Activated CD4-positive, alpha-beta memory T cell treated with anti-CD3 and anti-CD28 coated beads, Interleukin-2, amount 10 ng/mL, durations not matched to agents 7 days and 5 days (primary cell): ENCODE data around the gene RMND5B. TPM values are rescaled to one million over a fixed set of nuclear protein-coding genes. Genes with fewer than 3 reads are reported as not detected.
A peak's percentile ranks its signal among the peaks of the same experiment; 100 is the strongest.

Experiments used
- CTCF ChIA-PET: fragments of 350-600 bp; sonication (Branson Sonifier 250); formaldehyde crosslinking; loops from one replicate; lab custom pipeline; 2021; ENCODE audit warnings: antibody characterized with exemption, inconsistent platforms; lab: Charles Lee
- POLR2A ChIA-PET: fragments of 350-600 bp; sonication (Branson Sonifier 250); formaldehyde crosslinking; loops from one replicate; lab custom pipeline; 2021; ENCODE audit warnings: antibody characterized with exemption; lab: Charles Lee
- DNase-seq: peaks from one replicate; pipeline ENCODE4 v3.0.0-alpha.2; 2020
- H3K27ac Mint-ChIP-seq: one replicate; pipeline ENCODE4 v1.8.0; 2021; ENCODE audit warnings: mild to moderate bottlenecking, mixed read lengths
- H3K27me3 Mint-ChIP-seq: one replicate; pipeline ENCODE4 v1.8.0; 2021; ENCODE audit warnings: mixed read lengths
- H3K36me3 Mint-ChIP-seq: one replicate; pipeline ENCODE4 v1.8.0; 2021; ENCODE audit warnings: low read depth, mixed read lengths
- H3K4me1 Mint-ChIP-seq: one replicate; pipeline ENCODE4 v1.8.0; 2021; ENCODE audit warnings: mixed read lengths
- H3K4me3 Mint-ChIP-seq: one replicate; pipeline ENCODE4 v1.8.0; 2021; ENCODE audit warnings: mild to moderate bottlenecking, mixed read lengths
- H3K9me3 Mint-ChIP-seq: one replicate; pipeline ENCODE4 v1.8.0; 2021; ENCODE audit warnings: mixed read lengths
- total RNA-seq, 2 experiments: library from RNA; stranded (reverse); gene quantifications; one replicate each; pipeline ENCODE4 v1.2.3, GENCODE V29; 2021

Gene RMND5B
- total RNA-seq, 2 experiments from 2014 or later: 17.0 to 19.3 TPM

DNA sequence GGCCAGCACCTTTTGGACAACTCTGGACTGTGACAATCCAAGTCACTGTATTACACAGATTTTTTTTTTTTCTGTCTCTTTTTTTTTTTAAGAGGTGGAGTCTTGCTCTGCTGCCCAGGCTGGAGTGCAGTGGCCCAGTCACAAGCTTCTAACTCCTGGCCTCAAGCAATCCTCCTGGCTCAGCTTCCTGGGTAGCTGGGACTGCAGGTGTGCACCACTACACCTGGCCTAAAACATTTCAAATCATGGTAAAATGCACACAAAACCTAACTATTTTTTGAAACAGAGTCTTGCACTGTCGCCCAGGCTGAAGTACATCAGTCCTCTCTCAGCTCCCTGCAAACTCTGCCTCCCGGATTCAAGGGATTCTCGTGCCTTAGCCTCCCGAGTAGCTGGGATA, 24.7 kb upstream of the RMND5B start:
- Mint-ChIP-seq H3K9me3 (no peaks in the 10 kb centered on the region), H3K27me3 (peaks cover 17% of the 10 kb centered on the region), H3K36me3 (no peaks in the 10 kb centered on the region), H3K27ac (no peak overlapping the region), H3K4me1 (peaks cover 8% of the 10 kb centered on the region), H3K4me3 (no peak overlapping the region)
- CTCF ChIA-PET: interaction anchor here (0.6 to 2.7 kb wide), 5 partner anchors 14 to 1686 kb away, joined by 3 to 11 read pairs (median 3); no protein-coding TSS in a partner anchor
- DNase-seq: no peak
- POLR2A ChIA-PET: no interaction called here

- CTCF ChIA-PET: interaction anchor here (2.7 kb wide), 1 partner anchor 14 kb away, joined by 11 read pairs; no protein-coding TSS in a partner anchor
- Mint-ChIP-seq H3K4me1 (peaks cover 8% of the 10 kb centered on the region), H3K27me3 (peaks cover 17% of the 10 kb centered on the region), H3K4me3 (no peak overlapping the region), H3K9me3 (no peaks in the 10 kb centered on the region), H3K27ac (no peak overlapping the region), H3K36me3 (no peaks in the 10 kb centered on the region)
- POLR2A ChIA-PET: no interaction called here
- DNase-seq: no peak
These were observed 24.1 kb upstream of the RMND5B start for GRCh38 chr5:178106556-178107239.

- POLR2A ChIA-PET: no interaction called here
These were observed 23.0 kb upstream of the RMND5B start for GRCh38 chr5:178107756-178108310.

GRCh38 chr5:178108446-178108845, 22.4 kb upstream of the RMND5B start:
- peaks cover 14% of the 10 kb centered on the region for H3K4me1 Mint-ChIP-seq
- POLR2A ChIA-PET: no interaction called here
- H3K9me3 Mint-ChIP-seq: no peaks in the 10 kb centered on the region

More at GRCh38 chr5:178107756-178108310, 23.0 kb upstream of the RMND5B start:
- DNase-seq: no peak
- Mint-ChIP-seq H3K36me3 (no peaks in the 10 kb centered on the region), H3K4me1 (peaks cover 11% of the 10 kb centered on the region), H3K27ac (no peak overlapping the region), H3K27me3 (peaks cover 28% of the 10 kb centered on the region), H3K4me3 (no peak overlapping the region), H3K9me3 (no peaks in the 10 kb centered on the region)
- CTCF ChIA-PET: interaction anchor here (0.9 to 2.7 kb wide), 2 partner anchors 13 to 31 kb away, joined by 3 to 11 read pairs; no protein-coding TSS in a partner anchor

GRCh38 chr5:178108966-178109365, 21.8 kb upstream of the RMND5B start:
- H3K9me3 Mint-ChIP-seq: no peaks in the 10 kb centered on the region
- H3K36me3 Mint-ChIP-seq: no peaks in the 10 kb centered on the region
- no peak for DNase-seq
- ChIA-PET POLR2A (no interaction called here), CTCF (interaction anchor here (2.1 to 2.7 kb wide), 2 partner anchors 12 kb away, joined by 11 read pairs; no protein-coding TSS in a partner anchor)
- H3K4me3 Mint-ChIP-seq: no peak overlapping the region
- no peak overlapping the region for H3K27ac Mint-ChIP-seq
- peaks cover 14% of the 10 kb centered on the region for H3K4me1 Mint-ChIP-seq
- H3K27me3 Mint-ChIP-seq: peaks cover 30% of the 10 kb centered on the region

More at GRCh38 chr5:178108446-178108845, 22.4 kb upstream of the RMND5B start:
- H3K36me3 Mint-ChIP-seq: no peaks in the 10 kb centered on the region
- no peak overlapping the region for H3K4me3 Mint-ChIP-seq
- DNase-seq: no peak
- CTCF ChIA-PET: interaction anchor here (0.9 to 2.7 kb wide), 2 partner anchors 12 to 31 kb away, joined by 3 to 11 read pairs; no protein-coding TSS in a partner anchor
- H3K27ac Mint-ChIP-seq: no peak overlapping the region
- peaks cover 30% of the 10 kb centered on the region for H3K27me3 Mint-ChIP-seq

GRCh38 chr5:178110511-178110910, 20.3 kb upstream of the RMND5B start:
- Mint-ChIP-seq H3K4me3 (no peak overlapping the region), H3K27me3 (peaks cover 40% of the 10 kb centered on the region), H3K27ac (no peak overlapping the region), H3K36me3 (no peaks in the 10 kb centered on the region), H3K4me1 (peaks cover 26% of the 10 kb centered on the region), H3K9me3 (no peaks in the 10 kb centered on the region)
- ChIA-PET CTCF (interaction anchor here (0.7 to 2.1 kb wide), 3 partner anchors 9 to 33 kb away, joined by 3 to 11 read pairs (median 4); no protein-coding TSS in a partner anchor), POLR2A (no interaction called here)
- DNase-seq: no peak

DNA sequence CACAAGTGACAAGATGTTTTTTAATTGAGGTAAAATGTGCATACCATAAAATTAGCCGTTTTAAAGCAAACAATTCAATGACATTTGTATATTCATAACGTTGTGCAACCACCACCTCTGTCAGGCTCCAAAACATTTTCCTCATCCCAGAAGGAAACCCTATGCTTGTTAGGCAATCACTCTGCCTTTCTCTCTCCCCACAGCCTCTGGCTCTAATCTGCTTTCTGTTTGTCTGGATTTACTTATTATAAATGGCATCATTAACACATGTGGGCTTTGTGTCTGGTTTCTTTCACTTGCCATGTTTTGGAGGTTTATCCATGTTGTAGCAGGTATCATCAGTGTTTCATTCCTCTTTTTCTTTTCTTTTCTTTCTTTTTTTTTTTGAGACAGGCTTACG, 18.9 kb upstream of the RMND5B start:
- no peak overlapping the region for H3K4me3 Mint-ChIP-seq
- H3K36me3 Mint-ChIP-seq: no peaks in the 10 kb centered on the region
- H3K9me3 Mint-ChIP-seq: no peaks in the 10 kb centered on the region
- ChIA-PET POLR2A (no interaction called here), CTCF (no interaction called here)
- H3K4me1 Mint-ChIP-seq: peaks cover 38% of the 10 kb centered on the region
- H3K27ac Mint-ChIP-seq: no peak overlapping the region
- no peak for DNase-seq
- H3K27me3 Mint-ChIP-seq: peaks cover 50% of the 10 kb centered on the region

DNA sequence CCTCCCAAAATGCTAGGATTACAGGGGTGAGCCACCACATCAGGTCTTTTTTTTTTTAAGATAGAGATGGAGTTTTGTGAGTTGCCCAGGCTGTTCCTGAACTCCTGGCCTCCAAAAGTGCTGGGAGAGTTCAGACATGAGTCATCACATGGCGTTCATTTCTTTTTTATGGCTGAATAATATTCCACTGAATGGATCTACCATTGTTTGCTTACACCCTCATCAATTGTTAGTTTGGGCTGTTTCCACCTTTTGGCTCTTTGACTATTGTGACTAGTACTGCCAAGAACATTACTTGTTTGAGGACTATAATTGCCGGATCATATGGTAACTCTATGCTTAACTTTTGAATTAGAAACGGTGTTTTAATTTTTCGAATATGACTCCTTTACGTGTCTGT, 18.3 kb upstream of the RMND5B start:
- peaks cover 41% of the 10 kb centered on the region for H3K4me1 Mint-ChIP-seq
- CTCF ChIA-PET: no interaction called here

DNA sequence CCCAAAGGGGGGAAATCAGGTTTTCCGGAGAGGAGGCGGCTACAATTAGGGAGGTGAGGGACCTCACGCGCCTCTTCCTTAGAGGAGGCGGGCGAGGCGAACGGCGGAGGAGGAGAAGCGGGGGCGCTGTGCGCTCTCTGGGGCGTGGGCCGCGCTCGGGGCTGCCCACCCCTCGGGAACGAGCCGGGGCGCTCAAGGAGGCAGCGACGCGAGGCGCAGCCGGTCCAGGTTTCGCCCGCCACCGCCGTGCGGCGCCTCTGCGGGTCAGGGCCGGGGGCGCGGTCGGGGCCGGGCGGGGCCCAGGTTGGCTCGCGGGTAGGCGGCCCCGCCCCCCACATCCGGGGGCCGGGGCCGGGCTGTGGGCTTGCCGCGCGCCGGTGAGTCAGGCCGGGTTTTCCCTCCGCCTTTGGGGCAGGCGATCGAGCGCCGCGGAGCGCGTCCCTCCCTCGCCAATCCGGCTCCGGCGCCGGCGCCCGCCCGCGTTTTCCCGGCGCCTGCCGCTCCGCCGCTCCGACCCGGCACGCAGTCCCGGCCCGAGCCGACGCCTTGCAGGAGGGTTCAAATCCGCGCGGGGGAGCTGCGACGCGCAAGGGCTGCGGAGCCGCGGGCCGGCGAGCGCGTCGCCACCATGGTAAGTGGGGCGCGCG, 17.6 kb upstream of the RMND5B start, which contains the start of gene N4BP3:
N4BP3 (plus strand) TSS at position 392 of the 647 bp plus-strand sequence. CDS start 6,052 bp downstream, outside the sequence.
- H3K4me1 Mint-ChIP-seq: peaks cover 40% of the 10 kb centered on the region
- peak; percentile 85 for DNase-seq
- POLR2A ChIA-PET: interaction anchor here (1.7 to 1.9 kb wide), 2 partner anchors 12 to 18 kb away, joined by 4 to 16 read pairs; partner anchors contain the start of gene RMND5B
- no peak within 1 kb of the TSS for H3K27ac Mint-ChIP-seq
- peaks cover 48% of the 10 kb centered on the region for H3K27me3 Mint-ChIP-seq
- H3K9me3 Mint-ChIP-seq: no peaks in the 10 kb centered on the region
- H3K36me3 Mint-ChIP-seq: no peaks in the 10 kb centered on the region
- CTCF ChIA-PET: interaction anchor here (1.2 to 1.9 kb wide), 2 partner anchors 36 to 38 kb away, joined by 4 read pairs; no protein-coding TSS in a partner anchor
- H3K4me3 Mint-ChIP-seq: peak within 1 kb of the TSS; percentile 77

More for the DNA sequence above, 18.3 kb upstream of the RMND5B start:
- Mint-ChIP-seq H3K27ac (no peak overlapping the region), H3K27me3 (peaks cover 52% of the 10 kb centered on the region), H3K4me3 (peak overlapping the region; percentile 72), H3K9me3 (no peaks in the 10 kb centered on the region), H3K36me3 (no peaks in the 10 kb centered on the region)
- DNase-seq: no peak
- POLR2A ChIA-PET: no interaction called here

DNA sequence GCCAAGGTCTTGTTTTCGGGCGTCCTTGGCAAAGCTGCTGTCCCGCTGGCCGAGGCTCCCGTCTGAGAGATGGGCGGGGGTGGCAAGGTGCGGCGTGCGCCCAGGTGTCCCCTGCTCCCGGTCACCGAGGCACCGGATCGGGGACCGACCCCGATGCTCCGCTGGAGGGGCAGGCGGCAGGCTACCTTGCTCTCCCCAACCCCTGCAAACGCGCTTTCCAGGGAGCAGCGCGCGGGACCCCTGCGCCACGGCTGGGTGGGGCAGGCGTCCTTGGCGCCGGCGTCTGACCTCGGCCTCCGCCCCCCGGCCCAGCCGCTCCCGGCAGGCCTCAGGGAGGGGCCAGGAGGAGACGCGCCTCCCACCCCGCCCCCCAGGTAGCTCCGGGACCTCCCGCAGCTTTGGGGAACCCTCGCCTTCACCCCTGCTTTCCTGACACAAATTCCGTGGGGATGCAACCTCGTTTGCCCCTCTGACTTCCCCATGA, 16.9 kb upstream of the RMND5B start:
- CTCF ChIA-PET: interaction anchor here (1.1 to 1.9 kb wide), 3 partner anchors 37 to 42 kb away, joined by 4 read pairs; no protein-coding TSS in a partner anchor
- Mint-ChIP-seq H3K27ac (no peak overlapping the region), H3K27me3 (peaks cover 45% of the 10 kb centered on the region), H3K4me3 (peak overlapping the region; percentile 77), H3K36me3 (no peaks in the 10 kb centered on the region), H3K4me1 (peaks cover 36% of the 10 kb centered on the region), H3K9me3 (no peaks in the 10 kb centered on the region)
- POLR2A ChIA-PET: interaction anchor here (1.7 to 1.9 kb wide), 2 partner anchors 11 to 17 kb away, joined by 4 to 16 read pairs; partner anchors contain the start of gene RMND5B
- no peak for DNase-seq

- Mint-ChIP-seq H3K36me3 (no peaks in the 10 kb centered on the region), H3K27me3 (peaks cover 45% of the 10 kb centered on the region), H3K4me1 (peaks cover 33% of the 10 kb centered on the region), H3K9me3 (no peaks in the 10 kb centered on the region), H3K4me3 (peak overlapping the region; percentile 77), H3K27ac (no peak overlapping the region)
- CTCF ChIA-PET: interaction anchor here (1.1 to 1.9 kb wide), 3 partner anchors 38 to 42 kb away, joined by 4 read pairs; no protein-coding TSS in a partner anchor
- DNase-seq: peak; percentile 52
- POLR2A ChIA-PET: interaction anchor here (1.7 to 1.9 kb wide), 2 partner anchors 11 to 16 kb away, joined by 4 to 16 read pairs; partner anchors contain the start of gene RMND5B
These were observed 16.3 kb upstream of the RMND5B start for GRCh38 chr5:178114325-178115135.
